ENCODE data around the gene TNFRSF1A. TPM values are rescaled to one million over a fixed set of nuclear protein-coding genes. Genes with fewer than 3 reads are reported as not detected.

Gene TNFRSF1A
- total RNA-seq, 1 experiment from 2014 or later = 95.1 TPM

GRCh38 chr12:6313326-6313940 lies 28.4 kb downstream of the TNFRSF1A start:
- H3K4me3 ChIP-seq (ENCODE audit: low read length) = no peak overlapping the region
- CTCF ChIA-PET = no interaction called here
- BruUV-seq (replicated peaks) = no TSS peak

DNA sequence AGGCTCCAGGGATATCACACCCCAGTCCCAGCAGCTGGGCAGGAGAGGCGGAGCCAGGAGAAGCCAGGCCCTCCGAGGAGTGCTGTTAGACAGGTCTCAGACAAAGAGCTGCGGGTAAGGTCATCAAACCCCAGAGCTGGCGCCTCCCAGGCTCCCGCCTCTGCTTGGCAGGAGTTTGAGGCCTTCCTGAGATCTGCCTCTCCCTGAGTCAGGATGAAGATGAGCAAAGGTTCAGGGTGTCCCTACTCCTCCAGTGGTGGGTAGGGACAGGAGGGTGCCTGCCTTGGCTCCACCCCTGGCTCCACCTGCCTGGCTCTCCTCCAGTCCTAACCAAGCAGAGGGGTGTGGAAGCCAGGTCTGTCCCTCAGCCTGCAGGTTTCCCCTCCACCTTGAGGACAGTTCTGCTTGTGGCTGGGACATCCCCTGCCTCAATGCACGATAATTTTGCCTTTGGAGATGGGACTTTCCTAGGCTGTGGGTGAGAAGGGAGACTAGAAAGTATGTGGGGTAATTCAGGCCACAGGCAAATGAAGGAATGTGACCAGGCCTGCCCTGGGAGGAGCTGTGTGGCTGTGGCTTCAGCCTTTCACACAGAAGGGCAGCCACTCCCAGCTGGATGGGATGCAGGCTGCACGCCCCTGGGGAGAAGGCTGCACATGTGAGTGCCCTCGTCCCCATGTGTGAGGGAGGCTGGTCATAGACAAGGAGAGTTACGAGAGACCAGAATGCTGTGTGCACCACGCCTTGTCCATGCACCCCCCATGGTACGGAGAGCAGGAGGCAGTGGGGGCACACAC lies 29.1 kb downstream of the TNFRSF1A start:
- Histone ChIP-seq H3K27me3 (ENCODE audit: low read length) (no peaks in the 10 kb centered on the region), H3K9ac (ENCODE audit: low read length) (peak overlapping the region; percentile 40), H2AFZ (ENCODE audit: low read length) (no peak overlapping the region), H3K9me2 (replicated peaks; ENCODE audit: low read length) (no peaks in the 10 kb centered on the region), H3K4me3 (ENCODE audit: low read length) (peak overlapping the region; percentile 7; the same call in 1 of the 2 replicates), H3F3A (ENCODE audit: low read length, unreplicated experiment) (no peaks in the 10 kb centered on the region), H3K9me3 (ENCODE audit: low read length) (no peaks in the 10 kb centered on the region), H3K79me2 (ENCODE audit: low read length) (no peaks in the 10 kb centered on the region), H4K20me1 (ENCODE audit: low read length) (no peaks in the 10 kb centered on the region), H3K36me3 (ENCODE audit: low read depth, low read length) (no peaks in the 10 kb centered on the region), H3K4me1 (ENCODE audit: insufficient read depth, low read length) (peaks cover 28% of the 10 kb centered on the region), H3K4me2 (ENCODE audit: low read length) (peak overlapping the region; percentile 72), H3K27ac (ENCODE audit: low read length) (peak overlapping the region; percentile 90)
- POLR2A ChIA-PET (ENCODE audit: unreplicated experiment) = interaction anchor here (0.6 kb wide), 1 partner anchor 153 kb away, joined by 6 read pairs; no protein-coding TSS in a partner anchor
- peak; percentile 71 for DNase-seq
- intact Hi-C loops (cut with micrococcal nuclease) = no loop called here
- no peak for TF ChIP-seq EZH2 (IDR thresholded peaks at IDR 0.05; ENCODE audit: low read length, unreplicated experiment)
- no peak for TF ChIP-seq EZH2phosphoT487 (IDR thresholded peaks at IDR 0.05; ENCODE audit: borderline replicate concordance, low read length)
- TF ChIP-seq, protein P1, sequence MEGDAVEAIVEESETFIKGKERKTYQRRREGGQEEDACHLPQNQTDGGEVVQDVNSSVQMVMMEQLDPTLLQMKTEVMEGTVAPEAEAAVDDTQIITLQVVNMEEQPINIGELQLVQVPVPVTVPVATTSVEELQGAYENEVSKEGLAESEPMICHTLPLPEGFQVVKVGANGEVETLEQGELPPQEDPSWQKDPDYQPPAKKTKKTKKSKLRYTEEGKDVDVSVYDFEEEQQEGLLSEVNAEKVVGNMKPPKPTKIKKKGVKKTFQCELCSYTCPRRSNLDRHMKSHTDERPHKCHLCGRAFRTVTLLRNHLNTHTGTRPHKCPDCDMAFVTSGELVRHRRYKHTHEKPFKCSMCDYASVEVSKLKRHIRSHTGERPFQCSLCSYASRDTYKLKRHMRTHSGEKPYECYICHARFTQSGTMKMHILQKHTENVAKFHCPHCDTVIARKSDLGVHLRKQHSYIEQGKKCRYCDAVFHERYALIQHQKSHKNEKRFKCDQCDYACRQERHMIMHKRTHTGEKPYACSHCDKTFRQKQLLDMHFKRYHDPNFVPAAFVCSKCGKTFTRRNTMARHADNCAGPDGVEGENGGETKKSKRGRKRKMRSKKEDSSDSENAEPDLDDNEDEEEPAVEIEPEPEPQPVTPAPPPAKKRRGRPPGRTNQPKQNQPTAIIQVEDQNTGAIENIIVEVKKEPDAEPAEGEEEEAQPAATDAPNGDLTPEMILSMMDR (conservative IDR thresholded peaks at IDR 0.05; ENCODE audit: low read depth, low read length) = no peak
- ATAC-seq = peak; percentile 69
- BruUV-seq (replicated peaks) = no TSS peak
- CTCF ChIA-PET = interaction anchor here (0.6 kb wide), 1 partner anchor 25 kb away, joined by 13 read pairs; no protein-coding TSS in a partner anchor

More at GRCh38 chr12:6313326-6313940, 28.4 kb downstream of the TNFRSF1A start:
- H3K27ac ChIP-seq (ENCODE audit: low read length) = peak overlapping the region; percentile 90
- peak overlapping the region; percentile 72 for H3K4me2 ChIP-seq (ENCODE audit: low read length)
- no peaks in the 10 kb centered on the region for H3K9me3 ChIP-seq (ENCODE audit: low read length)
- H3K27me3 ChIP-seq (ENCODE audit: low read length) = no peaks in the 10 kb centered on the region
- DNase-seq (peak; percentile 27), ATAC-seq (no peak)
- no peak overlapping the region for H2AFZ ChIP-seq (ENCODE audit: low read length)
- H3K9ac ChIP-seq (ENCODE audit: low read length) = peak overlapping the region; percentile 40
- TF ChIP-seq, protein P1 (conservative IDR thresholded peaks at IDR 0.05; ENCODE audit: low read depth, low read length) = no peak
- TF ChIP-seq EZH2 (IDR thresholded peaks at IDR 0.05; ENCODE audit: low read length, unreplicated experiment) = no peak
- TF ChIP-seq EZH2phosphoT487 (IDR thresholded peaks at IDR 0.05; ENCODE audit: borderline replicate concordance, low read length) = no peak
- H4K20me1 ChIP-seq (ENCODE audit: low read length) = no peaks in the 10 kb centered on the region
- no peaks in the 10 kb centered on the region for H3K9me2 ChIP-seq (replicated peaks; ENCODE audit: low read length)
- intact Hi-C loops (cut with micrococcal nuclease) = no loop called here
- no peaks in the 10 kb centered on the region for H3F3A ChIP-seq (ENCODE audit: low read length, unreplicated experiment)
- peaks cover 28% of the 10 kb centered on the region for H3K4me1 ChIP-seq (ENCODE audit: insufficient read depth, low read length)
- H3K36me3 ChIP-seq (ENCODE audit: low read depth, low read length) = no peaks in the 10 kb centered on the region
- POLR2A ChIA-PET (ENCODE audit: unreplicated experiment) = interaction anchor here (0.6 kb wide), 1 partner anchor 152 kb away, joined by 6 read pairs; no protein-coding TSS in a partner anchor
- no peaks in the 10 kb centered on the region for H3K79me2 ChIP-seq (ENCODE audit: low read length)
